Lower leg skin (tissue), 4 donors: ENCODE results near the gene NOX5. TPM values are rescaled to one million over a fixed set of nuclear protein-coding genes. Genes with fewer than 3 reads are reported as not detected.
"Not testable (repeated sequence)": the region's sequence is repeated elsewhere in the genome, so short reads cannot be mapped to it uniquely, and the experiment has no call there.

Experiments
- DNase-seq, 2 donors: peaks; one replicate each; pipeline ENCODE4 v3.0.0-alpha.2; 2019; ENCODE audit warnings: low spot score in 2 of 2
- H3K4me3 ChIP-seq: fragments of 200-600 bp; sonication (generic); 2 replicates; pipeline ENCODE4 v1.5.1; 2017; ENCODE audit warnings: mild to moderate bottlenecking, low read depth; ENCODE audit not compliant: poor library complexity, severe bottlenecking
- CTCF ChIP-seq, 3 donors: fragments of 450-650 bp; IDR thresholded peaks; one replicate each; pipeline ENCODE4 v1.5.1; 2016; ENCODE audit warnings: antibody characterized with exemption in 3 of 3, mild to moderate bottlenecking in 3 of 3, moderate library complexity in 2 of 3
- POLR2A ChIP-seq, 2 donors: fragments of 450-650 bp; IDR thresholded peaks; one replicate each; pipeline ENCODE4 v1.6.1; 2016 to 2017; ENCODE audit warnings: antibody characterized with exemption in 2 of 2, mild to moderate bottlenecking in 1 of 2, moderate library complexity in 1 of 2
- WGBS, 2 donors: methylation state at CpG; one replicate each; pipeline ENCODE4 v1.1.5; 2018; 5-methylcytosine and 5-hydroxymethylcytosine counted together
- intact Hi-C: fragments of 100-400 bp; cut with DNase I; formaldehyde crosslinking; loops from one replicate; pipeline ENCODE4 v1.15.0; 2023; ENCODE audit warnings: low total_unique reads
- total RNA-seq, 4 donors: library from RNA; depleted of rRNA; stranded (reverse); fragments of >200 nt; gene quantifications; one replicate each; pipeline ENCODE4 v1.1.0, GENCODE V29; 2016

The NOX5 gene
- total RNA-seq, 4 donors from 2014 or later: 0.04 to 0.29 (median 0.12) TPM

- TF ChIP-seq POLR2A (IDR thresholded peaks at IDR 0.05) (no peak), CTCF (IDR thresholded peaks at IDR 0.05) (no peak)
- 81 to 83% methylated on average over 3 of the region's 3 CpGs for WGBS, 2 donors
- DNase-seq: peak in 1 of 2 donors; percentile 13
- H3K4me3 ChIP-seq: no peak overlapping the region
- intact Hi-C loops: no loop called here
Observed at GRCh38 chr15:69064649-69065048, 50.2 kb downstream of the NOX5 start.

GRCh38 chr15:69066007-69066995, 51.8 kb downstream of the NOX5 start:
- TF ChIP-seq POLR2A (IDR thresholded peaks at IDR 0.05) (no peak), CTCF (IDR thresholded peaks at IDR 0.05) (no peak)
- WGBS, 2 donors: 94 to 95% methylated on average over 9 of the region's 9 CpGs
- DNase-seq: no peak
- intact Hi-C loops: no loop called here
- no peak overlapping the region for H3K4me3 ChIP-seq

GRCh38 chr15:69067296-69067695, 52.8 kb downstream of the NOX5 start:
- WGBS, 2 donors: 100% methylated on average over 1 of the region's 1 CpG
- no peak for DNase-seq
- no peak overlapping the region for H3K4me3 ChIP-seq
- intact Hi-C loops: no loop called here
- no peak for TF ChIP-seq POLR2A (IDR thresholded peaks at IDR 0.05)
- no peak for TF ChIP-seq CTCF (IDR thresholded peaks at IDR 0.05)

- 88 to 92% methylated on average over 3 of the region's 3 CpGs for WGBS, 2 donors
- TF ChIP-seq CTCF (IDR thresholded peaks at IDR 0.05): no peak
- no peak for TF ChIP-seq POLR2A (IDR thresholded peaks at IDR 0.05)
- intact Hi-C loops: no loop called here
- H3K4me3 ChIP-seq: no peak overlapping the region
- no peak for DNase-seq
Observed at GRCh38 chr15:69068157-69068556, 53.7 kb downstream of the NOX5 start.

GRCh38 chr15:69069290-69069689, 54.8 kb downstream of the NOX5 start:
- intact Hi-C loops, H3K4me3 ChIP-seq, DNase-seq: not testable (repeated sequence)

- no peak overlapping the region for H3K4me3 ChIP-seq
- intact Hi-C loops: no loop called here
- no peak for DNase-seq
- WGBS, 2 donors: 87 to 90% methylated on average over 7 of the region's 7 CpGs
- TF ChIP-seq CTCF (IDR thresholded peaks at IDR 0.05) (no peak), POLR2A (IDR thresholded peaks at IDR 0.05) (no peak)
Observed at GRCh38 chr15:69069996-69070395, 55.5 kb downstream of the NOX5 start.
